Measurements from ENCODE around the gene RCOR2. TPM values are rescaled to one million over a fixed set of nuclear protein-coding genes. Genes with fewer than 3 reads are reported as not detected.

RCOR2 gene
- total and polyA plus RNA-seq, 2 of the 13 experiments (the other 11 are each of a cell fraction or from before 2014, with no cell fraction given): 8.3 to 8.5 TPM

- in situ Hi-C loops (cut with HindIII; ENCODE audit: extremely low pct_ligation_motif_present, low pct_unique_long_range_greater_than_20kb) (no loop called here), intact Hi-C loops (cut with micrococcal nuclease; ENCODE audit: unreplicated experiment) (loop anchor here (10.0 kb wide), 1 partner anchor 144 kb away; the partner anchor contains the start of gene ZFTA)
- DNase-seq (ENCODE audit: low spot score) (no peak), FAIRE-seq (no peak), ATAC-seq (no peak)
- H2AFZ ChIP-seq (ENCODE audit: low read length): no peak overlapping the region
- no peak overlapping the region for H3K4me2 ChIP-seq (ENCODE audit: low read depth, low read length)
- H3K9ac ChIP-seq (ENCODE audit: insufficient read depth, low read depth, low read length): no peak overlapping the region
- POLR2A ChIA-PET: no interaction called here
- CTCF ChIA-PET (ENCODE audit: low intra/inter-chr PET ratio, low total read pairs): no interaction called here
- H4K20me1 ChIP-seq (ENCODE audit: insufficient read depth, low read length): no peaks in the 10 kb centered on the region
- H3K79me2 ChIP-seq (ENCODE audit: insufficient read depth, low read length): no peaks in the 10 kb centered on the region
- no peaks in the 10 kb centered on the region for H3K4me1 ChIP-seq (ENCODE audit: insufficient read depth, low read length)
- no peaks in the 10 kb centered on the region for H3K9me3 ChIP-seq (ENCODE audit: low read length)
- WGBS (ENCODE audit: low lambda C conversion rate): 98% methylated on average over 32 of the region's 46 CpGs
- TF ChIP-seq ELF4 (CRISPR knock-in tag; IDR thresholded peaks at IDR 0.05; ENCODE audit: borderline replicate concordance): no peak
- TF ChIP-seq NFKB2 (CRISPR knock-in tag; IDR thresholded peaks at IDR 0.05; ENCODE audit: borderline replicate concordance): no peak
- no peak for TF ChIP-seq ZNF674 (CRISPR knock-in tag; IDR thresholded peaks at IDR 0.05; ENCODE audit: low read depth)
- TF ChIP-seq AGO2 (optimal IDR thresholded peaks at IDR 0.05; ENCODE audit: low read depth, low read length): peak; percentile 76
- TF ChIP-seq HNF1B (CRISPR knock-in tag; IDR thresholded peaks at IDR 0.05): no peak
- TF ChIP-seq HNF4A (CRISPR knock-in tag; IDR thresholded peaks at IDR 0.05): no peak
- TF ChIP-seq ZNF335 (CRISPR knock-in tag; IDR thresholded peaks at IDR 0.05): no peak
- no peak for TF ChIP-seq MXD4 (CRISPR knock-in tag; IDR thresholded peaks at IDR 0.05)
- 0 out of 2 replicates have a peak, but pooled peaks have one; percentile 32 for TF ChIP-seq RBFOX2 (IDR thresholded peaks at IDR 0.05; ENCODE audit: low read depth, low read length)
- TF ChIP-seq RXRB (CRISPR knock-in tag; IDR thresholded peaks at IDR 0.05; ENCODE audit: borderline replicate concordance): no peak
- TF ChIP-seq ZBTB43 (CRISPR knock-in tag; conservative IDR thresholded peaks at IDR 0.05): no peak
- no peak for TF ChIP-seq RAD21 (CRISPR knock-in tag; IDR thresholded peaks at IDR 0.05)
- no peak for TF ChIP-seq ZNF562 (CRISPR knock-in tag; IDR thresholded peaks at IDR 0.05; ENCODE audit: borderline replicate concordance)
- no peak for TF ChIP-seq ZNF619 (CRISPR knock-in tag; IDR thresholded peaks at IDR 0.05)
- H3K27ac ChIP-seq (ENCODE audit: extremely low read length, insufficient read depth, low read length): no peak overlapping the region
- peaks cover 13 to 26% of the 10 kb centered on the region in 2 experiments; a peak in 4 of 5 replicates for H3K36me3 ChIP-seq (replicated peaks in 1 of 2; ENCODE audit: control insufficient read depth in 1 of 2, insufficient read depth in 2 of 2, low read length in 2 of 2)
- H3K27me3 ChIP-seq (ENCODE audit: control insufficient read depth in 1 of 2, insufficient read depth in 2 of 2, low read length in 2 of 2): no peaks in the 10 kb centered on the region; a peak in 1 of 5 replicates
- no TSS peak for BruUV-seq (replicated peaks)
- no peak overlapping the region for H3K4me3 ChIP-seq (replicated peaks in 1 of 3; ENCODE audit: insufficient read depth in 1 of 3, low read depth in 2 of 3, low read length in 3 of 3)
Observed at GRCh38 chr11:63908631-63909401, 8.1 kb downstream of the RCOR2 start.

All from HepG2 (cell line).